HepG2 (cell line): ENCODE measurements around the gene CDK6. TPM values are rescaled to one million over a fixed set of nuclear protein-coding genes. Genes with fewer than 3 reads are reported as not detected.
A peak's percentile ranks its signal among the peaks of the same experiment; 100 is the strongest.

Experiments used
- ATAD3A ChIP-seq: sonication (generic); formaldehyde crosslinking; IDR thresholded peaks from 2 replicates; pipeline ENCODE4 v1.4.0; 2020; ENCODE audit warnings: missing genetic modification reagents
- CREBL2 ChIP-seq: sonication (generic); formaldehyde crosslinking; IDR thresholded peaks from 2 replicates; pipeline ENCODE4 v1.8.1; 2023; ENCODE audit warnings: missing genetic modification reagents, mild to moderate bottlenecking, borderline replicate concordance
- ELF3 ChIP-seq: IDR thresholded peaks from 2 replicates; pipeline ENCODE4 v1.6.1; 2016; ENCODE audit warnings: missing genetic modification reagents, missing compliant biosample characterization
- EZH2 ChIP-seq: conservative IDR thresholded peaks from 2 replicates; pipeline ENCODE4 v1.6.1; 2012; ENCODE audit warnings: mild to moderate bottlenecking, low read depth, low read length, moderate library complexity
- HNF1A ChIP-seq, 2 experiments: sonication (generic) in 1 of 2; formaldehyde crosslinking in 1 of 2; IDR thresholded peaks; 2 replicates each; pipeline versions ENCODE4 v1.4.0 to v1.6.1; 2016 to 2020; ENCODE audit warnings: borderline replicate concordance in 1 of 2, low read depth in 1 of 2, mild to moderate bottlenecking in 1 of 2, missing genetic modification reagents in 1 of 2
- HNRNPLL ChIP-seq: fragments of 200-400 bp; formaldehyde crosslinking; IDR thresholded peaks from 2 replicates; pipeline ENCODE4 v1.6.1; 2017; ENCODE audit warnings: mild to moderate bottlenecking, low read depth, low read length; ENCODE audit not compliant: poor library complexity, severe bottlenecking
- NR3C1 ChIP-seq: sonication (generic); formaldehyde crosslinking; IDR thresholded peaks from 2 replicates; pipeline ENCODE4 v1.4.0; 2020; ENCODE audit warnings: missing genetic modification reagents
- REL ChIP-seq: sonication (generic); formaldehyde crosslinking; conservative IDR thresholded peaks from 2 replicates; pipeline ENCODE4 v1.8.0; 2022; ENCODE audit warnings: mild to moderate bottlenecking, missing genetic modification reagents, moderate library complexity
- RFX3 ChIP-seq: IDR thresholded peaks from 2 replicates; pipeline ENCODE4 v1.6.1; 2016; ENCODE audit warnings: missing biosample characterization, missing genetic modification reagents
- TAF15 ChIP-seq: fragments of 200-400 bp; formaldehyde crosslinking; IDR thresholded peaks from one replicate; pipeline ENCODE4 v1.6.1; 2018; ENCODE audit warnings: mild to moderate bottlenecking, low read depth, low read length; ENCODE audit not compliant: poor library complexity, severe bottlenecking
- TCF12 ChIP-seq, 2 experiments: fragments of 450-650 bp in 1 of 2; sonication (generic) in 1 of 2; formaldehyde crosslinking in 1 of 2; IDR thresholded peaks; 2 replicates each; pipeline versions ENCODE4 v1.6.1 to v1.8.0; 2017 to 2022; ENCODE audit warnings: antibody characterized with exemption in 1 of 2, mild to moderate bottlenecking in 1 of 2, missing genetic modification reagents in 1 of 2, moderate library complexity in 1 of 2
- TRIM24 ChIP-seq: sonication (generic); formaldehyde crosslinking; IDR thresholded peaks from 2 replicates; pipeline ENCODE4 v1.8.0; 2022; ENCODE audit warnings: mild to moderate bottlenecking, missing genetic modification reagents
- WIZ ChIP-seq: sonication (generic); formaldehyde crosslinking; IDR thresholded peaks from 2 replicates; pipeline ENCODE4 v1.5.1; 2020; ENCODE audit warnings: mild to moderate bottlenecking, missing genetic modification reagents
- ZC3H13 ChIP-seq: sonication (generic); formaldehyde crosslinking; IDR thresholded peaks from 2 replicates; pipeline ENCODE4 v1.8.1; 2023; ENCODE audit warnings: mild to moderate bottlenecking, missing genetic modification reagents, moderate library complexity
- ZNF160 ChIP-seq: sonication (generic); formaldehyde crosslinking; IDR thresholded peaks from 2 replicates; pipeline ENCODE4 v1.8.0; 2022; ENCODE audit warnings: mild to moderate bottlenecking, inconsistent platforms, missing genetic modification reagents
- ZNF317 ChIP-seq: sonication (generic); formaldehyde crosslinking; IDR thresholded peaks from 2 replicates; pipeline ENCODE4 v1.5.0; 2020; ENCODE audit warnings: mild to moderate bottlenecking, missing genetic modification reagents
- ZNF513 ChIP-seq: sonication (generic); formaldehyde crosslinking; conservative IDR thresholded peaks from 2 replicates; pipeline ENCODE4 v1.5.0; 2020; ENCODE audit warnings: missing genetic modification reagents
- polyA plus RNA-seq, 8 experiments: library from polyadenylated mRNA; depleted of rRNA in 3 of 8; stranded (reverse) in 7 of 8; unstranded in 1 of 8; fragments of >200 nt; fragmentation: Illumina TruSeq in 4 of 8; extraction: Trizol in 4 of 8; gene quantifications; 2 replicates each; pipeline versions ENCODE4 v1.2.1 to v1.2.3, GENCODE V29; 2011 to 2016; ENCODE audit warnings: low read depth in 4 of 8, missing spikeins in 1 of 8, mixed read lengths in 1 of 8; ENCODE audit not compliant: insufficient read depth in 1 of 8
- total RNA-seq, 5 experiments: library from RNA; depleted of rRNA; stranded (reverse); fragments of >200 nt; fragmentation: Illumina TruSeq; extraction: Trizol; gene quantifications; 2 replicates each; pipeline ENCODE4 v1.2.3, GENCODE V29; 2016; ENCODE audit warnings: low read depth in 1 of 5

CDK6 gene
- total and polyA plus RNA-seq, 2 of the 13 experiments (the other 11 are each of a cell fraction or from before 2014, with no cell fraction given) = 34.6 to 90.8 TPM

- TF ChIP-seq HNF1A (IDR thresholded peaks at IDR 0.05; ENCODE audit: low read depth) = peak; percentile 70; the same call in 1 of the 2 replicates
- TF ChIP-seq HNF1A (CRISPR knock-in tag; IDR thresholded peaks at IDR 0.05; ENCODE audit: borderline replicate concordance) = peak; percentile 54; the same call in 1 of the 2 replicates
- no peak for TF ChIP-seq CREBL2 (CRISPR knock-in tag)
- TF ChIP-seq ZNF160 (CRISPR knock-in tag) = no peak
- TF ChIP-seq TCF12 (IDR thresholded peaks at IDR 0.05) = no peak
- TF ChIP-seq TCF12 (CRISPR knock-in tag; IDR thresholded peaks at IDR 0.05) = no peak
- TF ChIP-seq ELF3 (CRISPR knock-in tag) = peak; percentile 77
- no peak for TF ChIP-seq RFX3
- TF ChIP-seq ZNF317 (CRISPR knock-in tag) = 0 out of 2 replicates have a peak, but pooled peaks have one; percentile 59
- no peak for TF ChIP-seq ZC3H13 (CRISPR knock-in tag)
- no peak for TF ChIP-seq EZH2
- TF ChIP-seq WIZ (CRISPR knock-in tag) = no peak
- TF ChIP-seq TRIM24 = peak; percentile 30; the same call in 1 of the 2 replicates
- no peak for TF ChIP-seq REL (CRISPR knock-in tag)
- TF ChIP-seq NR3C1 = no peak
- no peak for TF ChIP-seq ATAD3A
- TF ChIP-seq TAF15 = no peak
- no peak for TF ChIP-seq ZNF513
- no peak for TF ChIP-seq HNRNPLL
Measured at GRCh38 chr7:92751902-92752901, 84.2 kb downstream of the CDK6 start (continued).
